Suppressor macrophage treated with lipopolysaccharide for 4 hours (primary cell): ENCODE results near the gene OGG1.

Source experiments
- DNase-seq: peaks from one replicate; pipeline ENCODE4 v3.0.0-alpha.2; 2020

Gene OGG1

DNA sequence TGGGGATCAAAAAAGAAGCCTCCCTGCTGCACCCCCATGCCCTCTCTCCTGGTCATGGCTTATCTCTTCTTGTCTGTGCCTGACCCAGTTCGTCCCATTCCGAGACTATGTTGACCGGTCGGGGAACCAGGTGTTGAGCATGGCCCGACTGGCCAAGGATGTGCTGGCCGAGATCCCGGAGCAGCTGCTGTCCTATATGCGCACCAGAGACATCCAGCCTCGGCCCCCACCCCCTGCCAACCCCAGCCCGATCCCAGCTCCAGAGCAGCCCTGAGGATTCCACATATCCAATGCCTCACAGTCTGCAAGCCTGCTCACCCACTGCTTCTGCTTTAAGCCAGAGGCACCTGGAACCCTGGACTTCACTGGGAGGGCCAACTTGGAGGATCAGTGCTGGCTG is 20.3 kb upstream of the OGG1 start:
- DNase-seq = no peak

DNA sequence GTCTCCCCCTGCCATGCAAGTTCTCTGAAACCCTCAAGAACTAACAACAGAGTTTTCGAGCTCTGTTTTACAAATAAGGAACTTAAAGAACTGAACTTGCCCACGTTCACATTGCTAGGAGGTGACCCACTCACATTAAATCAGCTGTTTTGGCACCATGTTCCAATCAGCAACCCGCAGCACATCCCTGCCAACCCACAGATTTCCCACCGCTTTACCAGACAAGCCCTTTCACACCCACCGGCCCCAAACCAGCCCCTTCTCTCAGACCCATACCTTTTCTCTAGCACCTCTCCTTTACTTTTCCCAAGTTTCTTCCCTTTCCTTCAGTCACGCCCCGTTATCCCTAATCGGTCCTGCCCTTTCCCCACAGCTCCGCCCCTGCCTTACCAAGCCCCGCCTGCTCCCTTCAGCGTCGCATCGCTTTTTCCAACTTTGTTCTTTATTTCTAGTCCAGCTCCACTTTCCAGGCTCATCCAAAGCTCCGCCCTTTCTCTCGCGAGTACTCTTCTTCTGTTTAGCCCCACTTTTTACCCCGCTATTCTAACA is 19.0 kb upstream of the OGG1 start:
- DNase-seq = peak; percentile 45

GRCh38 chr3:9731206-9732079 is 18.3 kb upstream of the OGG1 start, which contains the start of gene BRPF1:
BRPF1 (plus strand) TSS chr3:9731735; CDS start chr3:9734141, 2,406 bp downstream.
- DNase-seq = peak; percentile 100

DNA sequence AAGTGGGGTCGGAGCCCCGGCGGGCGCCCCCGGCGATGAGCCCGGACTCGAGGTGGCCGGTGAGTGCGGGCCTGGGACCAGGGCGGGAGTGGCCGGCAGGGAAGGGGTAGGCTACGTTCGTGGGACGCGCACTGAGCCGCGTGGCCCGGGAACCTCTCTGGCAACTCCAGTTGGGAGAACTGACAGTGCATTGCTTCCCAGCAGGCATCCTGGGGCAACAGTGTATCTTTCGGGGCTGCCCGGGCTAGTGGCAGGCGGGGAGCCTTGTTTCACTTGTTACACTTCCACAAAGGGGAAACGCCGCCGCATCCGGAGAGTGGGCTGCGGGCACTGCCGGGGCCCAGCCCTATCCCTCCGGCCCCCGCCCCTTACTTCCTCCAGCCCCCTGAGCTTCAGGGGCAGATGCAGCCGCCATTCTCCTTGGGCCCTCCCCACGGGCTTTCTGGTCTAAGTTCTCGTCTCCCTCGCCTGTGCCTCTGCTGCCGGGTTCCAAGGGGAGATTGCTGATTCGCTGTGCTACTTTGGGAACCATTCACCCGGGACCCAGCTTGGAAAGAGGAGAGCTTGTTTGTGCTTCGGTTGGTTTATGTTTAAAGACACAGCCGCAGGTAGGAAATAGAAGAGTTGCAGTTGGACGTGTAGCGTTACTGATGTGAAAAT is 17.5 kb upstream of the OGG1 start:
- DNase-seq = peak; percentile 57

DNA sequence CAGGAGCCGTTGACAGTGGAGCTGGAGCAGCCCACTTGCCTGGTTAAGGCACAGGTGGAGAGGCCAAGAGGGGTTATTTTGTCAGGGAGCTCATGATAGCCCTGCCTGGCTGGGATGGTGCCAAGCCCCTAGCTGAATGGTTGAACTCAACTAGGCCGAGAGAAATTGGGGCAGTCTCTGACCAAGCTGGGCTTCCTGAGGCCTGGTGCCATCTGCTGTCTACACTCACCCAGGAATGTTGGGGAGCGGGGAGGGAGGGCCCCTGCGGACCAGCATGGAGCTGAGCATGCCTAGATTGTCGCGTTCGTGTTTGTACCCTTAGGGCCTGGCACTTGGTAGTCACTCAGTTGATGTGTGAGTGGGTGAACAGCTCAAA is 17.0 kb upstream of the OGG1 start:
- DNase-seq = no peak

GRCh38 chr3:9736831-9737230 is 12.9 kb upstream of the OGG1 start:
- DNase-seq = no peak

- DNase-seq = no peak
Measured at GRCh38 chr3:9739181-9739580, 10.6 kb upstream of the OGG1 start.

DNA sequence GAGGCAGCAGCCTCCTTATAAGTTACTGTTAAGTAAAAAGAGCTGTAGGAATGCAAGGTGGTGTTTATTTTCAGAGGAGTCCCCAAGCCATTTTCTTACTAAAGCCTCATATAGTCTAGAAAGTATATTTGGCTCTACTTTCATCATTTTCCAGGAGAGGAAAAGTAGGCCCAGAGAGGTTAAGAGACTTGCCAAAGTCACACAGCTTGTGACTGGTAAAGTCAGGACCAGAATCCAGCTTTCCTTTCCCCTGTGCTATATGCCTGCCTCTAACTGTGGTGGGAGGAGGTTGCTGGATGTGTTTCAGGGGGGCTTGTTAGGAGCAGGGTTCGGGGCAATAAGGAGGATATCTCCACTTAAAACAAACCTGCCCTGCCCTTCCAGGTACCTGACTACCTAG is 7.2 kb upstream of the OGG1 start:
- DNase-seq = no peak

DNA sequence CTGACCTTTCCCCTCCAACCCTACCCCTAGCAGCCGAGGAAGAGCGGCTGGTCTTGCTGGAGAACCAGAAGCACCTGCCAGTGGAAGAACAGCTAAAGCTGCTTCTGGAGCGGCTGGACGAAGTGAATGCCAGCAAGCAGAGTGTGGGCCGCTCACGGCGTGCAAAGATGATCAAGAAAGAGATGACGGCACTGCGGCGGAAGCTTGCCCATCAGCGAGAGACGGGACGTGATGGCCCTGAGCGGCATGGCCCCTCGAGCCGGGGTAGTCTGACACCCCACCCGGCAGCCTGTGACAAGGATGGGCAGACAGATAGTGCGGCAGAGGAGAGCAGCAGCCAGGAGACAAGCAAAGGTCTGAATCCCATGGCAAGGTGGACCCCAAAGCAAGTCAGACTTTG is 6.2 kb upstream of the OGG1 start:
- DNase-seq = no peak

DNA sequence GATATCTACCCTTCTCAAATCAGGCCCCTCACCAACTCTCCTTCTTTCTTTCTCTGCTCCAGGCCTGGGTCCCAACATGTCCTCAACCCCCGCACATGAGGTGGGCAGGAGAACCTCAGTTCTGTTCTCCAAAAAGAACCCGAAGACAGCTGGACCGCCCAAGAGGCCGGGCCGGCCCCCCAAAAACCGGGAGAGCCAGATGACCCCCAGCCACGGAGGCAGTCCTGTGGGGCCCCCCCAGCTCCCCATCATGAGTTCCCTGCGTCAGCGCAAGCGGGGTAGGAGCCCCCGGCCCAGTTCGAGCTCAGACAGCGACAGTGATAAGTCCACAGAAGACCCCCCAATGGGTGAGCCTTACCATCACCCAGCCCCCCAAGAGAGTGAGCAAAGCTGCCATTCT is 5.6 kb upstream of the OGG1 start:
- DNase-seq = no peak

DNA sequence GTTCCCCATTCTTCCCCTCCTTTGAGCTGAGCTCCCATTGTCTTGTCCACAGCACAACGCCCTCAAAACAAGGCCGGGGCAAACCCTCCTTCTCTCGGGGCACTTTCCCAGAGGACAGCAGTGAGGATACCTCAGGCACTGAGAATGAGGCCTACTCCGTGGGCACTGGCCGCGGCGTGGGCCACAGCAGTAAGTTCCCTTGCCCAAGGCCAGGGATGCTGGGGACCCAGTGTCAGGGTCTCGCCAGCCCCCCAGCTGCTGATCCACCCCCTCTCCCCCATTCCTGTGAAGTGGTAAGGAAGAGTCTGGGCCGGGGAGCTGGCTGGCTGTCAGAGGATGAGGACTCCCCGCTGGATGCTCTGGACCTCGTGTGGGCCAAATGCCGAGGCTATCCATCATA is 4.2 kb upstream of the OGG1 start:
- no peak for DNase-seq

- no peak for DNase-seq
Measured at GRCh38 chr3:9746330-9746729, 3.4 kb upstream of the OGG1 start.

DNA sequence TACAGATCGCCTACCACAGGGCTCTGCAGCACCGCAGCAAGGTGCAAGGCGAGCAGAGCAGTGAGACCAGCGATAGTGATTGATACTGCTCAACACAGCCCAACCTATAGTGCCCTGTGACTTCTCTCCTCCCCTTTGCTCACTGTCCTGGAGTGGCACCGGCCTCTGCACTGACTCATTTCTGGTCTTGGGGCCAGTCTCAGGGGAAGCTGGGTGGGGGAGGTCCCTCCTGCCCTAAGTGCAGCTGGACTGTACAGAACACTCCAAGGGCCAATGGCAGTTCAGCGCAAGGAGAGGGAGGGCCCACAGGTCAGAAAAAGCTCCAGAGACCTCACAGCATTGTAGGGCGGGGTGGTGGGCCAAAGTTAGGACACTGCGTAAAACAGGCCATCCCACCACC is 2.5 kb upstream of the OGG1 start:
- DNase-seq = peak; percentile 34

DNA sequence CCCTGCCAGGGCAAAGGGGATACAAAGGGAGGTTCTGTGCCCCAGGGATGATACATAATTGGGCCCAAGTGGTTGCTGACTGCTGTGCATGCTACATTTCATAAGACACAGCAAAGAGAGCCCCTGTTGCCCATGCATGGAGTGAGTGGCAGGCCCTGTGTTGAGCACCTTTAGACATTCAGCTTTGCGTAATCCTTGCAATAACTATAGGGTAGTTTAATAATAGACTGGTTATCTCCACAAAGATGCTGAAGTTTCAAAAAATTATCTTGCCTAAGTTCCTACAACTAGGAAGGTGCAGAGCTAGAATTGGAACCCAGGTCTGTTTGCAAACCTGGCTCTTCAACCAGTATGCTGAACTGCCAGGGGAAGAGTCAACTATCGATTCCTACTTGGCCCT is 1.7 kb upstream of the OGG1 start:
- DNase-seq = no peak

GRCh38 chr3:9749296-9749644 is 482 bp upstream of the OGG1 start:
- no peak for DNase-seq

- DNase-seq = no peak
Measured at GRCh38 chr3:9750556-9751411, 1.0 kb downstream of the OGG1 start.

GRCh38 chr3:9754678-9755077 is 4.9 kb downstream of the OGG1 start:
- DNase-seq = no peak

DNA sequence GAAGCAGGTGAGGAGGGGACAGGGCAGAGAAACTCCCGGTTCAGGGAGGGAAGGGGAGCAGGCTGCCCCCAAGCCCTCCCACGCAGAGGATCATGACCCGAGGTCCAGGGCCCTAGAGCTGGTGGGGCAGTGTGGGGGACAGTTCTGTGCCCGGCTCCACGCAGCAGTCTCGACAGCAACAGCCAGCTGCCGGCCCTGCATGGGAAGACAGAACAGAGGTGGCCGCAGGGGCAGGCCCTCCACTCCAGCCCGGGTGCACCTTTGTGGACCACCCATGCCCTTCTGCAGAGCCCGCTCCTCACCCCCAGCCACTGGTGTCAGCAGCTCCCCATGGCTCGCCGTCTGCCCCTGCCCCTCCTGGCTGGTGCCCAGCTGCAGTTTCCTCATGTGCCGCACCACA is 7.7 kb downstream of the OGG1 start:
- DNase-seq = no peak

DNA sequence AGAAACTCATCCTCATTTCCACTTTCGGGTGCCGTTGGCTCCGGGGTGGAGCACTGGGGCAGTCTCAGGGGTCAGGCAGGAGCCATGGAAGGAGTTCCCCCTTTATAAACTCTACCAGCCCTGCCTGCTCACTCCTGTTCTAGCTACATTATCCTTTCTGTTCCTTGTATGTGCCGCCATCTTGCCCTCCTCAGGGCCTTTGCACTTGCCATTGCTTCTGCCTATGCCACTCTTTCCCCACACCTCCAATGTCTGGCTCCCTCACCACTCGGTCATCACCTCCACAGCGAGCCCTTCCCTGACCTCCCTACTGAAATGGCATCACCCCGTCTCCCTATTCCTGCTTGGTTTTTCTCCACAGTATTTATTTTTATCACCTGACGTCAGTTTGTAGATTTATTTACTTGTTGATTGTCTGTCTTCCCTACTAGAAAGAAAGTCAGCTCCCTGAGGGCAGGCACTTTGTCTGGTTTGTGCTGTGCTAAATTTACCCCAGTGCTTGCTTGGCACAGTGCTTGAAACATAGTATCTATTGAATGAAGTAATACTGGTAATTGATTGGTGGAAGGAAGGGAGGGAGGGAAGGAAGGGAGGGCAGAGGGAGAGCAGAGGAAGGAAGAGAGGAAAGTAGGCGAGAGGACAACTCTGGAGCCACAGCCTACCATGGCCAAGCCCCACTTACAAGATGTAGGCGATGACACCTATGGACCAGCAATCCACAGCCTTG is 11.2 kb downstream of the OGG1 start:
- DNase-seq = no peak

DNA sequence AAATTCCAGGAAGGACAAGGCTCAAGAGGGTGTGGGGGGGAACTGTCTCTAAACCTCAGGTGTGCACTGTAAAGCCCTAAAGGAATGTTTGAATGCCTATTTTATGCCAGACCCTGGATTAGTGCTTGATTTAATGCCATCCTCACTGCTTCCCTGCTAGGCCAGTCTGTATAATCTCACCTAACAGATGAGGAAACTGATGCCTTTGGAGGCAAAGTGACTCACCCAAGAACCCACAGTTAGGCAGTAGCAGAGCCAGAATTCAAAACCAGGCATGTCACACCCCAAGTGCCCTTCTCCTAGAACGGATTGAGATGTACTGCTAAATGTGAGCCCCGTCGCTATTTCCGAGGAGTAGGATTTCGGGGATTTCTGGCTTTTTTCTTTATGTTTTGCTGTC is 12.2 kb downstream of the OGG1 start:
- no peak for DNase-seq

GRCh38 chr3:9762871-9763270 is 13.1 kb downstream of the OGG1 start:
- no peak for DNase-seq

GRCh38 chr3:9765865-9766264 is 16.1 kb downstream of the OGG1 start:
- no peak for DNase-seq

- peak; percentile 58 for DNase-seq
Measured at GRCh38 chr3:9767418-9767817, 17.7 kb downstream of the OGG1 start.
